Ramos (cell line): Measurements from ENCODE around the gene ITGA6.

Source experiments
- in situ Hi-C: fragments of 300-500 bp; cut with MboI; formaldehyde crosslinking; loops from one replicate; pipeline ENCODE4 v1.14.3; 2022; ENCODE audit warnings: low sequenced_read_pairs; ENCODE audit not compliant: unreplicated experiment

The ITGA6 gene

DNA sequence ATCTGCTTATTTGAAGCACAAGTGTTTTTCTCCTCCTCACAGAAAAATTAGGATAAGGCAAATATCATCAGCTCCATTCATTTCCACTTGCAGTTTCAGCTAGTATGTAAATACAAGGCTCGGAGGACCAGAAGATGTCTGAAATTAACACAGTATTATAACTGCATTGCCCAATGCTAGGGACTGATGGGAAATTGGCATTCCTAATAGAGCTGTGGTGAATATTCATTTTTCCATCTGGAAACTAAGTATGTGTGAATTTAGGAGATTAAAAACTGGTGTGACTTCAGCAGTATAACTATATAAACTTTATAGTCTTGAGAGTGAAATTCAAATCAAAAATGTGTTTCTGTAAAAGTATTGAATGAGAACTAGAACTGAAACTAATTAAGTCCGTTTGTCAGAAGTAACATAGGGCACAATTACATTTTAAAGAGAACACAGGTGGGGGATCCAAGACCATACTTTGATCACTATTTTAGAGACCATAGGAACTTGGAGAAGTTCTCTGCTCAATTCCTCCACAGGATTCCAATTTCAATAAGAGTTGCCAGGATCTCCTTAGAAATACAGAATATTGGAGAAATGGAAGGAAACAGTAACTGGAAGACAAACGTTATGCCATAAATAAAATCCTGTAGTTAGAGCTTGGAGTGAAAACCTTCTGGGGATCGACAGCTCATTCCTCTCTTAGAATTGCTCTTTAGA, 12.1 kb upstream of the ITGA6 start:
- in situ Hi-C loops, result no loop called here

DNA sequence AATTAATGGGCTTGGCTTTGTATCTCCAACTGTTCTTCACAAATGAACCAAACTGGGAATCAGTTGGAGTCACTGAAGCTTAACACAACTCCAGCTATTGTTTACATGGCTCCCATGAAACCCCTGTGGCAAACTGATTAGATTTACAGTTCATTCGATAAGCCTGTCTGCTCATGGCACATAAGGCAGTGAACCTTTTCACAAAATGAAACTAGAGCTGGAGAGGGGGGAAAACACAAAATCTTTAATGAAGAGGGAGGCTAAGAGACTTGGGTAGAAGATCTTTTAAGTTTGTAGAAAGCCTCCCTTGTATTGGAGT, 11.6 kb upstream of the ITGA6 start:
- in situ Hi-C loops, result no loop called here

DNA sequence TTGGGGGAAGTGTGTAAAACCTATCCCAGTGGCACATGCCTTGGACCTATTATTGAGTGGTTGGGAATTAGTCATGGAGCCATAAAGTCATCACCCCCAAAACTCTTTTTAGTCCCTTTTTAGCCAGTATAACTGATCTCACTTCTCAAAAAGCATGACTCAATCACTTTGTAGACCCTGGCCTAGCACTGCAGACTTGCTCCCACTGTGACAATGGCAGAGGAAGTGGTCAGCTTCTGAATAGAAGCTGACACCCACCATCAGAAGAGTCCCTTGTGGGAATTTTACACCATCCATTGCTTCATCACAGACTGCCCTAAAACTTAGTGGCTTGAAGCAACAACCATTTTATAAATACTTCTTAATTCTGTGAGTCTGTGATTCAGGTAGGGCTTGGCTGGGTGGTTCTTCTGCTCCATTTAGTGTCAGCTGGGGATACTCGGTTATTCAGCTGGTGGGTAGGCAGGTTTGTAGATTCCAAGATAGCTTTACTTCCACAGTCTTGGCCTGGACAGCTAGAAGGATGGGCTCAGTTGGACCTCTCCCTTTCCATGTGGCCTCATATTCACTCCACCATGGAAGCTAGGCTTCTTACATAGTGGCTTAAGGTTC, 10.8 kb upstream of the ITGA6 start:
- in situ Hi-C loops, result no loop called here

DNA sequence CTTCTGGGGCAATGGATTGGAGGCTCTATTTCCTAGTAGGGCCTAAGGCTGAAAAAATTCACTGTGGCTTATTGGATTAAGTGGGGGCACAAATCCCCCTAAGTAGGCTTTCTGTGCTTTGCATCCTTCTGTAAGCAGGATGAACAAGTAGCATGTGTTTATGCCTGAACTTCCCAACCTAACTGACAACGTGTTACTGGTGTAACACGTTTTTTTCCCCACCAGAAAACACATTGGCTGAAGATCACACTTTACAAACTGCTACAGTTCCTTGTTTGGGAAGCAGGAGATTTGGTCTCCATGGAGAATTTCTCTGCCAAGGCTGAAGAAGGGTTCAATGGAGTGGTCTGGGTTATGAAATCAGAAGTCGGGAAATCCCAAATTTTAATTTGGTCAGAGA, 7.2 kb upstream of the ITGA6 start:
- in situ Hi-C loops, result no loop called here

DNA sequence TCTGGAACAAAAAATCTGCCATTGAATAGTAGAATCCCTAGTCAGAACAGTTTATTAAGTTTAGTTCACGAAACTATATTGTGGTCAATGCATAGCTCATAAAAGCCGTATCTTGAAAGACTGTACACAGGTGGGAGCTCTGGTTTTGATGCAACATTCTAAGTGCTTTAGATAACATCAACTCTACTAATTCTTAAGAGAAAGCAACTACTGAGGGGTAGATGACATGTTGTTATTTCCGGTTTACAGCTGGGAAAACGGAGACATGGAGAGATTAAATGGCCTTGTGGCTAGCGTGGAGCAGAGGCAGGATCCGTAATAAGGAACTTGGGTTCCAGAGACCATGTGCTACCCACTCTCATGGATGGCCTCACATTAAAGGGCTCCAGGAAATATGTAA, 4.2 kb upstream of the ITGA6 start:
- in situ Hi-C loops, result no loop called here

DNA sequence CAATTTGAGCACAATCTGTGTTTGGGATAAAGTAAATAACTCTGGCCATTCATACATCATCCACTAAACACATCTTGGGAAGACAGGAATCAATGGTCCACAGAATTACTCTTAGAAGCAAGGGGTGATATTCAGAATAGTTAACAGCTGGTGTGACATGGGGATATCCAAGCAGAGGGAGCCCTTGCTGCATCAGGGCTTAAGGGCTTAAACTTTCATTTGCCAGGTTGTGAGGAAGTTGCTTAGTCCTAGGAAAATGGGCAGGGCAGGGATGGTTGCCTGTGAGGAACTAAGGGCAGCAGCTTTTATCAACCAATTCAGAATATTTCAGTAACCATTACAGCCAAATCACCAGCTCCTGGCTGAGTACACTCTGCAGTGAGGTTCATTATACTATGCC, 2.0 kb upstream of the ITGA6 start:
- in situ Hi-C loops, result no loop called here

DNA sequence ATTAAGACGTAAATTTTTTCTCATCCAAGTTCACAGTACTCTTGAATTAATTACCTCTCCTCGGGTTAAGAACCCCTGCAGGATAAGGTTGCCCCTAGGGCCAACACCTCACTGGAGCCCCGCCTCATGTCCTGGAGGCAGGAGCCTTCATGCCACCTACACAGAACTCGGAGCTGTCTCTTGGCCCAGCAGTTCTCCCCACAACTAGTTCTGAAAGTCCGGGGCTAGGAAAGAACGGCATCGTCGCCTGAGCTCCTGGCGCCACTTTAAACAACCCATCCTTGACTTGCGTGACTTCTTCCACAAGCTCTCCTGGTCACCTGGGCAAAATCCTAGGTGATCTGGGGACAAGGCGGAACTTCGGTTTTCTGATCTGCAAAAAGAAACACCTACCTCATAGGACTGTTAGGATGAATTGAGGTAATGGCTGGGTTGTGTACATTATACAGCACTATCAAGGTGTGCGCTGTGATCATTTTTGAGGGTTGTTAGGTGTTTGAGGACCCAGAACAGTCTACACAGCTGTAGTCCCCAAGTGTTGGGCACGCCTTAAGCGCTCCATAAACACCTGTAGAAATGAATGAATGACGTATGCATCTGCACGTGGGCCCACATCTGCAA, 641 bp upstream of the ITGA6 start:
- in situ Hi-C loops, result no loop called here

DNA sequence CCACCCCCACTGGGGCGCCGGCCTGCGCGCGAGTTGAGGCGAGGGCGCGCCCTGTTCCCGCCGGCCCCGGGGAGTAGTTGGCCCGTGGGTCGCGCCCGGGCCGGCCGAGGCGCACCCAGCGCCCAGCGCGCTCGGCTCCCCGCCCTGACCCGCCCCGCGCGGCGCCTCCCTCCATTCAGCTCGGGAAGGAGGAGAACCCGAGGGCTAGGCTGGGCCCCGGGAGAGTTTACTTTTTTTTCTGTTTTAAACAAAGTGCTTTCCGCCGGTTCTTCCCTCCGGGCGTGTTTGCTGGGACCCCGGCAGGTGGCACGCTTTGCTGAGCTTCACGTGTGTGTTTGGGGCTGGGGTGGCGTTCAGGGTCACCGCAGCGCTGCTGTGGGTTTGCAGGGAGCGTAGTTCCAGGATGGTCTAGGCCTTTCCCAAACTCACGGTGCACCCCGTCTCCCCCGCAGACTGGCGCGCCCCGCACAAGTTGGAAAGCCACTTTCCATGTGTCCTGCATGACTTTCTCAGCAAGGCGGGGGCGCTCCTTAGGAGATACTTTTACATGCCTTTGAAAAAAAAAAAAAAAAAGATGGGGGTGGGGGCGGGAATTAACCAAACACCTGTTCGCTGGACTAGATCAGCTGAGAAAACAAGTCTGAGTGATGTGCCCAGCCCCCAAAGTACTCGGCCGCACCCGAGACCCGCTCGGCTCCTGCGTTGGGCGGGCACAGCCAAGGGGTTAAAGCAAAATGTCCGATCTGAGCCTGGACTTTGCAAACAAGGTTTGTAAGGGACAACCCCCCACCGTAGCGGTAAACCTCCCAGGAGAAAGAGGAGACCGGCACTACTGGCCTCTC, 825 bp downstream of the ITGA6 start:
- in situ Hi-C loops, result no loop called here

DNA sequence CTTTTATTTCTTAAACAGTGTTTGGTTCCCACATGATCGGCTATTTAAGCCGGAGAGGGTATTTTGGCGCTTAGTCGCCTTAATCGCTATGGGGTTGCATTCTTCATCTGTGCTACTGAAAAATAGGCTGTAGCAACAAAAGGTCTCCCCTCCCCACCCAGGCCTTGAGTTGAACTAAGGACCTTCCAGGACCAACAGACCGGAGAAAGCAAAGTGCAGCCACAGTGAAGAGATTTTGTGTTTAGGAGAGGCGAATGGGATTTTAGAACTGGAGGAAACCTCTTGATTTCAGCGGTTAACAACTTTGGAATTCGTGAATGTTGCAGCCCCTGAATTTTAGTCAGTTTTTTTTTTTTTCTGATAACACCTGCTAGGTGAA, 1.4 kb downstream of the ITGA6 start:
- in situ Hi-C loops, result no loop called here

DNA sequence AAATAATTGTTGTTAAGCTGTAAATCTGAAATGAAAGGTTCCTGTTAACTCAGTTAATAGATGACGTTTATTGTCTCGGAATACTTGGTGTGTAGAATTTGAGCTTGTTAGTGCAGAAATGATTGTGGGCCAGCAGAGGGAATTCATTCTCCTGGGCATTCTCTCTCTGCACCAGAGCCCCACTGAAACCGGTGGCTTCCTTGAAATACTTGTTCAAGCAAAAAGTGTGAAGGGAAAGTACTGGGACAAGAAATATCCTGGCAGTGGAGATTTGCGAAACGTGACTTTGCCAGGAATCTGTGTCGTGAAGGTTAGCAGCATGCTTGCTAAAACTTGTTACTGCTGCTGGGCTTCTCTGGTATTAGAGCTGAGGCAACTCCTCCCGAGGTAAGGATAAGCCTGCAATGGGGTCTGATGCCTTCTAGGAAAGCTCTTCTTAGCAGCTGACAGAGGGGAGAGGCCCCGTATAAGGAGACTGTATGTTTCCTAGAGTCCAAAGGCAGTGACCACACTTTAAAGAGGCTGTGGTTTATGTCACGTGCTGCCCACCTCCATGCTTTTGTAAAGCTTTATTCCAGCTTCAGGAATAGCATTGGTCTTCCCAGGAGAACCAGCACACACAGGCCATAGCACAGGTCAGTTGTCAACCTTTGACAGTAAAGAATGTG, 2.0 kb downstream of the ITGA6 start:
- in situ Hi-C loops, result no loop called here

DNA sequence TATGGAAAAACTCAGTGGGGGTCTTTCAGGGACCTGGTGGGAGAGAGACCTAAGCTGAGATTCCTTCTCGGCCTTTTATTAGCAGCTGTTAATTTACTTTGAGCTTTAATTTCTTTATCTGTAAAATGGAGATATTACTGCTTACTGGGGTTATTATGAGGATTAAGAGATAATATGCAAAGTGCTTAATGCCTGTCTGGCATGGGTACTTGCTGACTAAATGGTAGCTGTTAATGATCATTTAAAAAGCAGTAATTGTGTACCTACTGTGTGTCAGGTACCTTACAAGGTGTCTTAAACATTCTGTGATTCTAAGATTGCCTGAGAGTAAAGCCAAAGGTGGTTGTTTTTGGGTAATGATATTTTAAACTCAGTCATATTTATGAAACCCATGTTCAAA, 2.6 kb downstream of the ITGA6 start:
- in situ Hi-C loops, result no loop called here

DNA sequence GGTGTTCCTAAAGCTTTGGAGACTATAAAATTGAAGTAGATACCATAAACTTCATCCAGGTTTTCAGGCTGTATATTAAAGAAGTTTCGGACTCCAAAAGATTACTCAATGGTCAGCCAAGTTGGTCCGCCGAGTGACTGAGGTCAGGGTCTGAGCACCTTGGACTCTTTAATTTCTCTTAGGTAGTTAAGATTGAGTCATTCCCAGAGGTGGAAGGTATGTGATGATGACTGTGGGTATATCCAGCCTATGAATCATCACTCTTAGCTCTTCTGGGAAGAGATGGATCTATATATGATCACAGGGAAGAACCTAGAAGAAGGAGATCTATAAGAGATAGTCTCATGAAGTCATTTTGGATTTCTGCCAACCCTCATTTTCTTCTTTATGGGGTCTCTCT, 3.3 kb downstream of the ITGA6 start:
- in situ Hi-C loops, result no loop called here

DNA sequence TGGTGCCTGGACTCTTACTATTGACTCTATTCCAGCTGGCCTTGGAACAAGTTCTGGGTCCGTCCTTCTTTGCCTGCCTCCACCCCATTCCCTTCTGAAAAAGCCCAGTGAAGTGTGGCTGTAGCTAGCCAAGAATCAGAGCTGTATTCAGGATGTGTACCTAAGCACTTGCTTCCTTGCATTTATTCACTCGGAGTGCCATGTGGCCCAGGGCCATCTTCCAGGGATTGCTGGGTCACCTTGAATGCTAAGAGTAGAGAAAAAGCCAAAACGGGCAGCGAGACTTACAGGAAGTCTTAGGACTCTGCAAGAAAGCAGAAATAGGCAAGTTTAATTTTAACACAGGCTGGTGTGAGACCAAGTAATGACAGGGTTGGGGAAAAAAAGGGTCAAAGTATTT, 4.1 kb downstream of the ITGA6 start:
- in situ Hi-C loops, result no loop called here

DNA sequence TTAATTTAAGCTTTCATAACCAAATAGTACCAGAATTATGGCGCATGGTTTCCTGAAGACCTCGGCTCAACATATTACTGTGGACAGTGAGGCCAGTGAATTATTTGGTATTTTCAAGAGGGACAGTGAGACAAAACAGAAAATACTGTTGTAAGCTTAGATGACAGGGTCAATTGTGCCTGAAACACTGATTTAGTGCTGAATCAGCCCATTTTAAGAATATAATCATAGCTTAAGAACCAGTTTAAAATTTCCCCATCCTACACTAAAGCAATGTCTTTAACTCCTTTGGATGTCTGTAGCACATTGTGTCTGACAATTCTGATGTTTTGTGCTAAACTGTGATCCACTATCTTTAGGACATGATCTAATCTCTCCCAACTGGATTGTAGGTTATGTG, 4.6 kb downstream of the ITGA6 start:
- in situ Hi-C loops, result no loop called here

DNA sequence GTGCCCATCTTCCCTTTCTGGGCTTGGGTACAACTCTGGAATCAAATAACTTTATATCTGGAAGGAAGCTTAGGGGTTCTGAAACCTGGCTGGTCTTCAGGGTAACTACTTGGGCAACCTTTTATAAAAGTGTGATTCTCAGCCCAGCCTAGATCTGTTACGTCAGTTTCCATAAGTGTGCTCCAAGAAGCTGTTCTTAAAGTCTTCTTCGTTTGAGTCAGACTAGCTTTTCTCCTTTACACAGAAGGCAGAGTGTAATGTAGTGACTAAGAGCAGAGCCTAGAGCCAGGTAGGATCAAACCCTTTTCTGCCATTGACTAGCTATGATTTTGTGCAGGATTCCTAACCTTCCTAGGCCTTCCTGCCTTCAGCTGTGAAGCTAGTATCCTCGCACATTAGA, 5.8 kb downstream of the ITGA6 start:
- in situ Hi-C loops, result no loop called here

DNA sequence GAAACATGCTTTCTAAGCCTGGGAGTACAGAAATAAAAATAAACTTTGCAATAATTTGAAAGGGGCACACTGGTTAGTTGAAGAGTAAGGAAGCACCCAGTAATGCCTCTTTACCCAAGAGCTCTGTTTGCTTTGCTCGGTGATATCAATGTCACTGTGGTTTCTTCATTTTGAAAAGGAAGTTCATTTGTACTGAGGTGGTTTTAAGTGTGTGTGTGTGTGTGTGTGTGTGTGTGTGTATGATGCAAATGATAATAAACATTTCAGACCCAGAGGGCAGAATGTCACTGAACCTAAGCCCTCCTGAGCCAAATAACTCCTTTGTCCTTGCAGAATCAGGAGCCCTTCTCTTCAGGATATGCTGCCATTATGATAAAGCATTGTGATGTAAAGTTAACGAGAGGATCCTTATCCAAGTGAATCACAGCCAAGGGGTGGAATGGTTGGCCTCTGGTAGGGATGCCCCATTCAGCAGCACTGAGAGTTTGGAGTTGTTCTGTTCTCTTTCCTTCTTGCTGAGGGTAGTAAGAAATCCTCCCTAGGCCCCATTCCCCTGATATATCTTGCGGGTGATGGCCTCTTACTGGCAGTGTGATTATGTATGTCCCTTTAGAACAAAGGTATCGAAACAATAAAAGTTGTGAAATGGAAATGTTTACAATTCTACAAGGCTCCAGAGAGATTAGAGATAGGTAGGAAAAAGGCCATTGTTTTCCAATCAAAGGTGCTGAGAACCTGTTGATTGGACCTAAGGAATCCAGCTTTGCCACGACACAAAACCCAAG, 7.6 kb downstream of the ITGA6 start:
- in situ Hi-C loops, result no loop called here

DNA sequence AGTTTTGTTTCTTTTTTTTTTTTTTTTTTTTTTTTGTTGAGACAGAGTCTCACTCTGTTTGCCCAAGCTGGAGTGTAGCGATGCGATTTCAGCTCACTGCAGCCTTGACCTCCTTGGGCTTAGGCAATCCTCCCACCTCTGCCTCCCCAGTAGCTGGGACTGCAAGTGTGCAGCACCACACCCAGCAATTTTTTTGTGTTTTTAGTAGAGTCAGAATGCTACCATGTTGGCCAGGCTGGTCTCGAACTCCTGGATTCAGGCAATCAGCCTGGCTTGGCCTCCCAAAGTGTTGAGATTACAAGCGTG, 8.2 kb downstream of the ITGA6 start:
- in situ Hi-C loops, result no loop called here

DNA sequence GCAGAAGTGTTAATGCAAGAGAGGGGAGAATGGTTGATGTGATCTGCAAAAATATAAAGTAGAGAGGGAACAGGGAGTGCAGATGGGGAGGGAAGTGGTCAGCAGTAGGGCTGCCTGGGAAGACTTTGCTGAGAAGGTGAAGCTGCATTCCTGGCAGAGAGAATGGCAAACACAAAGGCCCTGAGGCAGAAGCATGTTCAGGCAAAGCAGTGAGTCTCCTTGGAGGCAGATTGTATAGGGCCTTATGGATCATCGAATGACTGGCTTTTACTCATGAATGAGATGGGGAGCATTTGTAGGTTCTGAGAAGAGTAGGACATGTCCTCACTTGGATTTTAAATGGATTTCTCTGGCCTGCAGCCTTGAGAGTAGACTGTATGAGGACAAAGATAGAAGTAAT, 9.5 kb downstream of the ITGA6 start:
- in situ Hi-C loops, result no loop called here

DNA sequence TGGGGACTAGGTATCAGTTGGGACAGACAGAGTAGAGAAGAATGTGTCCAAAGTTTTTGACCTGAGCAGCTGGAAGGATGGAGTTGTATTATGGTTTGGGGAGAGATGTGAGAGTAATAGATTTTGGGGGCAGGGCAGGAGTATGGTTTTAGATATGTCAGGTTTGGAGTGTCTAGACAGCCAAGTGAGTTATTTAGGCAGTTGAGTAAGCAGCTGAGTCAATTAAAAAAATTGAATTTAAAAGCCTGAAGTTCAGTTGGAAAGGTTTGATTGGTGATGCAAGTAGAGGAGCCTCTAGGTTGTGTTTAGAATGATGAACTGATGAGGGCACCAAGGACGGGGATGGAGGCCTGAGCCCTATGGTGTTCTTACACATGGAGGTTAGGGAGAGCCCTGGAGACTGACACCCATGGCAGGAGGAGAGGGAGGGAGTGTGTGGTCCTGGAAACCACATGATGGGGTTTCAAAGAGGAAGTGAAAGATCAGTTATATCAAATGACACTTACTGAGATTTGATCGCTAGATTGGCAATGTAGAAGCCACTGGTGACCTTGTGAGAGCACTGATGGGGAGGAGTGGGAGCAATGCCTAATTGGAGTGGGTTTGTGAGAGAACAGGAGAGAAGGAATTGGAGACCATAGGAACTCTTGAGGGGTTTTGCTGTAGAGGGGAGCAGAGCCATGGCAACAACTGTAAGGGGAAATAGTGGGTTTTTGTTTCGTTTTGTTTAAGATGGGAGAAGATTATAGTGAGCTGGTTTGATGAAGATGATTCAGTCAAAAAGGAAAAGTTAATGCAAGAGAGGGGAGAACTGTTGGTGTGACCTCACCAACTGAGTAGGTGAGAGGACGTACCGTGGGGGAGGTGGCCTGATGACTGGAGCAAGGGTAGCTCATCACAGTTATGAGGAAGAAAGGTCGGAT, 10.3 kb downstream of the ITGA6 start:
- in situ Hi-C loops, result no loop called here
